ENCODE results near the gene SGMS1.
"Not testable (repeated sequence)": the region's sequence is repeated elsewhere in the genome, so short reads cannot be mapped to it uniquely, and the experiment has no call there.

Gene SGMS1

DNA sequence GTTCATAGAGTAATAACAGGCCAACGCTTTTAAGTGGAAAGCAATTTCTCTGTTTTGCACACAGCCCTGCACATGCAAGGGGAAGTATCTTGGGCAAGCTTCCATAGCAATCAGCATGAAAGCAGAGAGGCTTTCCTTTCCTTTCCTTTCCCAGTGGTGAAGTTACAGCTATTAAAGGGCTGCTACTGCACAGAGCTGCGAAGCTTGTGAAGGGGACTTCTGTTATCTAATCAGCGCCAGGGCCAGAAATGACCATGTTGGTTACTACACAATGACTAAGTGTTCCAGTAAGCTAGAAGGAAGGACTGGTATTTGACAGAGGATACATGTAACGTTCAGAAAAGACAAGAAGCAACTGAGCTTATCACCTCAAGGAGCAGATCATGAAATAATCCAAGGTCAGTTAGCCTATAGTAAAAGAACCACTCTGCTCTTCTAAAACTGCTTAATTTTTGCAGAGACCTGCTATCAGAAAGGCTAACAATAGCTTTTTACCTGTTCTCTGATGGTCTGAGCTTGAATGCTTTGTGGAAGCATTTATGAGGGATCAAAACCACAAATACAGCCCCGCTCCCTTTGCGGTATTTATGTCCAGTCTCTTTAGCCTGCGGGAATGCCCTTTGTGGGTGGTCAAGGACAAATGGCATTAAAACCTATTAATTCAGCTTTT, 45.9 kb downstream of the SGMS1 start:
- peak; percentile 31 for DNase-seq

DNA sequence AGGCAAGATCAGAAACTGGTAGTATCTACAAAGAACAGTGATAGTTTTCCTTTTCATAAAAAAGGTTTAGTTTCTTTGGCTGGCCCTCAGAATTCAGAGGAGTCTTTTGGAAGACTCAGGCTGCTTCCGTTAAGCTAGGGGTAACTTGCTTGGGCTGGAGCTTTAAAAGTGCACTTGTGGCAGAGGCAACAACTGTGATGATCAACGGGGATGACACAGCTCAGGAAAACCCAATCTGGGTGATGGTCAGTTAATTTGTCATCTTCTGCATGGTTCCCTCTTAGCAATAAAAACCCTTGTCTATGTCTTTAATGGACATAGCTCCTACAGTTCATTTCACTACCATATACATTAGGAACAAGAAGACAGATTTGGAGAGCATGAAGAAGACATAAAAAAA, 46.7 kb downstream of the SGMS1 start:
- DNase-seq = no peak

DNA sequence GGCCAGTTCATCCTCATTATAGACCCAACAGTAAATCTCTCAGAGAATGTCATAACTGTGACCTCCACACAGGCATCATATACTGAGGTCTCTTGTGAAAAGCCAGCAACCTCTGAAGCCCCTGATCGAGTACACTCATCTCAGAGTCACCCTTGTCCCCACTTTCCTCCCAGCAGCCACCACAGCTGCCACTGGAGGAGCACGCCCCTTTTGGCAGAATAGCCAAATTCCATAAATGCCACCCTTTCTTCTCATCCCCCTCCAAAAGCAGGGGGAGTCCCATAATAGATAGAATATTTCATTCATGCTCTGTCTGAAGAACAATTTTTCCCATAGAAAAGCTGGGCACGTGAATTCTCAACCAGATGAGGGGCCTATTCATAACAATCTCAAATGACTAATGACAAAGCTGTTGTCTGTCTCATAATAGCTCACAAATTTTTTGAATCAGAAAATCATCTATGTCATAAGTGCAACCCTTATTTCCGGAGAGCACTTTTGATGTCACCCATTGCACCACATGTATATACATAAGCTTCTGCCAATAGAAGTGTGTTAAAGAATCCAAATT, 47.4 kb downstream of the SGMS1 start:
- DNase-seq = peak; percentile 33

DNA sequence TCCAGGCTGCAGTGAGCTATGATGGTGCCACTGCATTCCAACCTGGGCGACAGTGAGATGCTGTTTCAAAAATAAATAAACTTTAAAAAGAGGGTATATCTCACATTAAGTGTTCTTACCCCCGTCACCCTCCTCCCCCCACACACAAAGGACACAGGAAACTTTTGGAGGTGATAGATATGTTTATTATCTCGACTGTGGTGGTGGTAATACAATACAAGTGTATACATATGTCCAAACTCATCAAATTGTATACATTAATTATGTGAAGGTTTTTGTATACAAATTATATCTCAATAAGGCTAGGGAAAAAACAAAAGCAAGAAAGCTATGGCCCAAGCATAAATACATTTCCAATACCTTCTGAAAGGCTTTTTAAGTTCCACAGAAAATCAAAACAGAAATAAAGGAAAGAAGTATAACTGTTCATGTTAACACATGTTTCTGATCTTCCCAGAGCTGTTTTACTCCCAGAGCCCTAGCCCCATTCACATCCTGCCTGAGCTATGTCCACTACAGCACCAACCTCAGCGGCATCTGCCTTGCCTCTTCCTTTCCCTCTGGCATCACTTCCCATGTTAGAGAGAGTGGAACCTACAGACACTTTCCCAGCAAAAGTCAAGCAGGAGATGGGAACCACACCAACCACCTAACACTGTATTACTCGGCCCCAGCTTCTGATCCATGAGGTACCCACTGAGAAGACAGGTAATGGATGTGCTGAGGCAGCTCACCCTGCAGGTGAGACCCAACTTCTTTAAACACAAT, 48.1 kb downstream of the SGMS1 start:
- DNase-seq = no peak

DNA sequence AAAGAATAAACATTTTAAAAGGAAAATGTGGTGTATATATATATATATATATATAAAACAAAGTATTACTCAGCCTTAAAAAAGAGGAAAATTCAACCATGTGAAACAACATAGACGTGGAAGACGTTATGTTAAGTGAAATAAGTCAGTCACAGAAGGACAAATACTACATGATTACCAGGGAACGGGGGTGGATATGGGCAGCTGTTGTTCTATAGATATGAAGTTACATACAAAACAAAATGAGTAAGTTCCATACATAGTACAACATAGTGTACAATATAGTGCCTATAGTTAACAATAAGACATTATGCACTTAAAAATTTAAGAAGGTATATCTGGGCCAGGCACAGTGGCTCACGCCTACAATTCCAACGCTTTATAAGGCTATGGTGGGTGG, 48.8 kb downstream of the SGMS1 start:
- DNase-seq = no peak

DNA sequence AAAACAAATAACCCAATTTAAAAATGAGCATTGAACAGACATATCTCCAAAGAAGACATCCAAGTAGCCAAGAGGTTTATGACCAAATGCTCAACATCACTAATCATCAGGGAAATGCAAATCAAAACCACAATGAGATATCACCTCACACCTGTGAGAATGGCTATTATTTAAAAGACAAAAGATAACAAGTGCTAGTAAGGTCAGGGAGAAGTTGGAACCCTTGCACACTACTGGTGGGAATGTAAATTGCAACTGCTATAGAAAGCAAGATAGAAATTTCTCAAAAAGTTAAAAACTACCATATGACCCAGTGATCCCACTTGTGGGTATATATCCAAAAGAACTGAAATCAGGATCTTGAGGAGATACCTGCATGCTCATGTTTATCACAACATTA, 49.5 kb downstream of the SGMS1 start:
- no peak for DNase-seq

DNA sequence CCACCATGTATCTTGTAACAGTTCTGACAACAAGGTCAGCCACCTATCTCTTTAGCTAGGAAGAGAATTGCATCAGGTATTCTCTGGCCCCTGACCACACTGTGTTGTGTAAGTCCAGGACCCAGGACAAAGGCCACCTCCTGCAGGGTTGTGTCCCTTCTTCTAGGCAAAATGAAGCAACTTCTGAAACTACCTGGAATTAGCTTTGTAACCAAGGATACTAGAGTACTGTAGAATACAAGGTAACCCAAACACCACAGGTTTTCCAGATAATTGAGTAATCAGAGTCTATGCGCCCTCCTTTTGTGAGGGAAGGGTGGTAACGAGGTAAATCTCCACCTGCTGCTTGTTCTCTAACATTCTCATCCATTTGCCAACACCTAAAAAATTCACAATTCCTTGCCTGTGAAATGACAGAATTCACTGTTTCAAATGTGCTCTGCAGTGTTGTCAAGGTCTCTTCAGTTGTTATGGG, 51.7 kb downstream of the SGMS1 start:
- no peak for DNase-seq

DNA sequence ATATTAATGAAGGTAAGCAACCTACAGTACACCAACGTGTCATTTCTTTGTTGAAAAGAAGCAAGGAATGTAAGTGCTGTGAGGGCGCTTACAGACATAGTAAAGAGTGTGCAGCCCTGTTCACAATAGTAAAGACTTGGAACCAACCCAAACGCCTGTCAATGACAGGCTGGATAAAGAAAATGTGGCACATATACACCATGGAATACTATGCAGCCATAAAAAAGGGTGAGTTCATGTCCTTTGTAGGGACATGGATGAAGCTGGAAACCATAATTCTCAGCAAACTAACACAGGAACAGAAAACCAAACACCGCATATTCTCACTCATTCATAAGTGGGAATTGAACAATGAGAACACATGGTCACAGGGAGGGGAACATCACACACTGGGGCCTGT, 55.0 kb downstream of the SGMS1 start:
- not testable (repeated sequence) for DNase-seq

DNA sequence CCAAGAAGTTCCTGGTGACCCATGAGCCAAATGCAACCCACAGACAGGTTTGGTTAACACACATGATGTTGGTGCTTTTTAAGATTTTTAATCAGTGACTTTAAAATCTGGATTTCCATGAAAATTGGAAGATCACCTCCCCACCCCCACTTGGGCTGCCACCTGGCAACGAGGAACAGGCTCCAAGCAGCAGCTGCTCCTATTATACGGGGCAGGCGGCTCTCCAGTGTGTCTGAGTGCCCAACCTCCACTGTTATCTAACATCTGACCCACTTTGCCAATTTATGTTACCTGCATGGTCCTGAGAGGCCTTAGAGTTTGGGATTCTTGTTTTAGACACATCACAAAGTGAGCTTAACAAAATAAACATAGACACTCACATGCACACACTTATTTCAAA, 56.4 kb downstream of the SGMS1 start:
- peak; percentile 23 for DNase-seq

DNA sequence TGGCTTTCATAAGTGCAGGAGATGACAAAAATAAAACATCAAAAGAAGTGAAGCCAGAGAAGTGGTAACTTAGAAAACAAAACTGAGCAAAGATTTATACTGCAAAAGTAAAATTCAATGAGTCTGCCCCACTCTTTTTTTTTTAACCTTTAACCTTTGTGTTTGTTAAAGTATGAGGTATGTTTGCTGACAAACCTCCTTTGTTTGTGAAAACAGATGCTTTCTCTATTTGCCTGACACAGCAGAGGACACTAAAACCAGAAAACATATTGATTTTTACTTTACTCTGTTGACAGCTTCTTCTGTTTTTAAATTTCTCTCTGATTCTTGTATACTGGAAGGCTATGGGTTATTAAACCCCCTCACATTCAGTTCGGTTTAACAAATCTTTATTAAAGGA, 57.6 kb downstream of the SGMS1 start:
- DNase-seq = no peak

DNA sequence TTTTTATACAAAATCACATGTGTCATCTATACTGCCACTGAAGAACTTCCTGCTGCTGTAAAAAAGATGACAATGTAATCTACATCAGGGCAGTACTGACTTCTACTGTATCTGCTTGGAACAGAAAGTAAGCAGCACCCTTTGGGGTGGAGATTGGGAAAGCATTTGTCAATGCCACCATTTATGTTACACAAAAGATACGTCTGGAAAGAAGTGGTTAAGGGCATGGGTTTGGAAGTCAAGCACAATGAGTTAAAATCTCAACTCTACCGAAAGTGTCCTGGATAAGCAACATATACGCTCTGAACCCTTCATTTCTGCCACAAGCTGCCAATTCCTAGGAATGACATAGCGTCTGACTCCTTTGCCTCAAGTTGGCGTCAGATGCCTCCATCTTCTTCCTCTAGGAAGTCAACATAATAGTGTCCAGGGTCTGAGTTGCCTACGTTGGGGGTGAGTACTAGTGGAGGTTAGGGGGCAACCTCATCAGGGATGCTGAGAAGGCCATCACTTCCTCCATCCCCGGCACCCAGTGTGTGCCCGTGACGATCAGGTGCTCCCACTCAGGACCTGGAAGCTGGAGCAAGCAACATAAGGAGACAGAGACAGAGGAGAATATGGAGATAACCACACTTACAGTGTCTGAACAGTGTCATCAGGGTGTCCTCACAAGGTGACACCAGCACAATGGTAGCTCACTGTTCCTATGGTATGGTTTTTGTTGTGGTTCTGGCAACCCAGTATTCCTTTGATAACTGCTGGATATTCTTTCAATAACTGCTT, 58.3 kb downstream of the SGMS1 start:
- DNase-seq = no peak

DNA sequence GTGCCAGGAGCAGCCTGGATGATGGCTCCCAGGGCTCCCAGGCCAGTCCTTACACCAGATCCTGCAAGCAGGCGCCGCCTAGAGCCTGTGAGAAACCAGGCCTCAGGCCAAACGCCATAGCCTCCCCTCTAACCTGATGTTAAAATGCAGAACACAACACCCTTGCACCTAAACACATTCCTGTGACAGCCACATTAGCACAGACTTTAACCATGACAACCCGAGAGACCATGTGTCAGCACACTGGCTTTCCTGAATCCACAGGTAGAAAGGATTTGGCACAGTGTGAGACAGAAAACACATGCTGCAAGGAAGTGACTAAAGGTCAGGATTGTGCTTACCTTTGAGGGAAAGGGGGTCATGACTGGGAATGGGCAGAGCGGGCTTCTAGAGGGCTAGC, 59.9 kb downstream of the SGMS1 start:
- DNase-seq = no peak

DNA sequence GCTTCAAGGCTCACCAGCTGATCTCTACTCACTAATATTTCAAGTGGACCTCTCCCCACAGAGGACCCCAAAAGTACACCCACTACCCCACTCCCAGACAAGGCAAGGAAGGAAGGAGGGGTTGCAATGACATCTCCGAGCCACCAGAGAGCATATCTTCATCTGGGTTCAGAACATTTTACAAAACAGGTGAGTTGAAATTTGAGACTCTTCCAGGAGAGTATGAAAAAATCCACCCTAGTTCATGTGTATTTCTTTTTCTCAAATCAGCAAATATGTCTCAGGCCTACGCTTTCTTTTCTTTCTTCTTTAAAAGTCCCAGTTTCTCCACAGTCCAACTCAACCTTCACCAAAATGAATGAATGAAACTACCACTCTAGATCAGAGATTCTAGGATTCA, 61.9 kb downstream of the SGMS1 start:
- DNase-seq = peak; percentile 13

DNA sequence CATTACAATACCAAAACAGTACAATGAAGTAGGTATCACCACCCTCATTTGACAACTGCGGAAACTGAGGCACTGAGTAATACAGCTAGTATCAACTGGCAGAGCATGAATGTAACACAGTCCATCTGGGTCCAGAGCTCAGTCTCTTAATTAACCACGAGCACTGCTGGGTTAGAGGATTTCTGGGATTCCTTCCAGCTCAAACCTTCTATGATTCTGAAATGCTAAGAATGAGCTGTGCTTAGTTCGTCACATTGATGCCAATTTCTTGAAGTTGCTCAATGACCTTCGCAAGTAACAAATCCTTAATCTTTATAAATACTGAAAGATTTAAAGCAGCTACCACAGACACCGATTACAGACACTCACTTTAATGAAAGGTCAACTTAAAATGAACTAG, 62.5 kb downstream of the SGMS1 start:
- peak; percentile 55 for DNase-seq

DNA sequence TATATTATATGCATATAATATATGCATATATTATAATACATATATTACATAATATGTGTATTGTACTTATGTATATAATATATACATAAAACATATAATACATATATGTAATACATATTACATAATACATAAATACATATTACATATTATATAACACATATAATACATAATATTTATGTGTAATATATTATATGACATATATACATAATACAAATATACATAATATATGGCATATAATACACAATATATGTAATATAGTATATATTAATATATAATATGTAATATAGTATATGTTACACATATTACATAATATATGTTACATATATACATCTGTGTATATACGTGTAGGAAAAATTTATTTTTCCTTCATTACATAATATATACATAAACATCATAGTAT, 63.4 kb downstream of the SGMS1 start:
- no peak for DNase-seq

DNA sequence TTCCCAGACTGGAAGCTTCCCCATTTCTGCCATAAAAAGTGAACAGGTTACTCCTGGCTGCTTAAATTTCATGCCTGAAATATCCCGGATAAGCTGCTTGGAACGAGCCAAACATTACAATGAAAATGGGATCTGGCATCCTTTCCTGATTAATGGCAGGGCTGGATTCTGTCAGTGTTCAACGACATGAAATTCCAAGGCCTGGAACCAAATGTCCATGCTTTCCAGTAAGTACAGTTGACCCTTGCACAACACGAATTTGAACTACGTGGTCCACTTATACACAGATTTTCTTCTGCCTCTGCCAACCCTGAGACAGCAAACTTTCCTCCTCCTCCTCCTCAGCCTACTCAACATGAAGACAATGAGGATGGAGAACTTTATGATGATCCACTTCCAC, 65.4 kb downstream of the SGMS1 start:
- DNase-seq = peak; percentile 28

DNA sequence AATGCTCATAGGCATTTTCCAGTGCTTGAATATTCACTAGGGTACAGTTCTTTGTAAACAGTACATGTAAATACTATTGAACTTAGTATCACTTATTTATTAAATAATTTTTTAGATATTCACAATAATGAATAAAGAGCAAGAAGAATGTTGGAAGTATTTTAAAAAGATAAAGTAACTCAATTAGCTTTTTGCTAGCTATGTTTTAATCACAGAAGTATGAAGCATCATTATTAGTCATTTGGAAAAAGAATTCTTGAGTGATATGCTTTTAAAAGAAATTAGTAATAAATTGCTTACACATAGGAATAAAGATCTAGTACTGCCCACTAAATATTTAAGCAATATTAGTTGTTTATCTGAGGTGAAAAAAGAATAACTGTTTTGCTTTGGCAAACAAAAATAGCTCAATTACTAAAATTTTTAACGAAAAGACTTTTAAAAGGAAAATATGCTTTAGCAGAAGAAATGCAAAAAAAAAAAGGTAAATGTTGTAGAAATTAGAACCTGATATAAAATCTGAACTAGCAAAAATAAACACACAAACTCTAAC, 66.5 kb downstream of the SGMS1 start:
- no peak for DNase-seq

DNA sequence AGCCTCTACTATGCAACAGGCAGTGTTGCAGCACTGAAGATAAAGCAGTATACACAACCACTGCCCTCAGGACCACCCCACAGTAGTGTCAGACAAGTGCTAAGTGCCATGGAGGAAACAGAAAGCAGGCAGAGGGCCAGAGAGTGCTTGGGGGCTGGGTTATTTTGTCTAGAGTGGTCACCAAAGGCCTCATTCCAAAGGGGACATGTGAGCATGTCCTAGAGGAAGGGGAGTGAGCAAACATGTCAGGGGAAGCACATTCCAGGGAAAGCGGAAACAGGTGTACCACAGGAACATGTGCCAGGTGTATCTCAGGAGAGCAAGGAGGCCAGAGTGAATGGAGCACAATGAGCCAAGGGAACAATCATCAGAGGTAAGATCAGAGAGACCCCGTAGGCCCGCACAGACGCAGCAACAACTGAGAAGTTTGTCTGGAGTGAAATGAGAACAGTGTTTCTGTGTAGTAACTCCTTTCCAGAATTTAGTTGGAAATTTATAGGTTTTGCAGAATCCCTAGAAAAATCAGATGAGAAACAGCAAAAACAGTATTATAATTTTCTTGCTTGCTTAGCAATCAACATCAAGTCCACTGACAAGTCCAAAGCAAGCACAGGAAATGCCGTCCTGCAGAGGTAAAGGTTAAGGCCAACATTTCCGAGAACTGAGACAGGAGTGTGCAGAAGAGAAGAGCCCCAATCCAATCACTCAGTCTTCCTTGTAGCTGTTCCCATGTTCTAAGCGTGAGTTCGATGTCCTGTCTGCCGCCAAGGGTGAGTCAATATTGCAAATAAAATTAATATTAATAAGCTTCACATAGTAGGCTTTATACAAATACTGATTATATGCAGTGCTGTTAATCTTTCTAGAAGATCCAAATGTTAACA, 67.3 kb downstream of the SGMS1 start:
- DNase-seq = no peak

DNA sequence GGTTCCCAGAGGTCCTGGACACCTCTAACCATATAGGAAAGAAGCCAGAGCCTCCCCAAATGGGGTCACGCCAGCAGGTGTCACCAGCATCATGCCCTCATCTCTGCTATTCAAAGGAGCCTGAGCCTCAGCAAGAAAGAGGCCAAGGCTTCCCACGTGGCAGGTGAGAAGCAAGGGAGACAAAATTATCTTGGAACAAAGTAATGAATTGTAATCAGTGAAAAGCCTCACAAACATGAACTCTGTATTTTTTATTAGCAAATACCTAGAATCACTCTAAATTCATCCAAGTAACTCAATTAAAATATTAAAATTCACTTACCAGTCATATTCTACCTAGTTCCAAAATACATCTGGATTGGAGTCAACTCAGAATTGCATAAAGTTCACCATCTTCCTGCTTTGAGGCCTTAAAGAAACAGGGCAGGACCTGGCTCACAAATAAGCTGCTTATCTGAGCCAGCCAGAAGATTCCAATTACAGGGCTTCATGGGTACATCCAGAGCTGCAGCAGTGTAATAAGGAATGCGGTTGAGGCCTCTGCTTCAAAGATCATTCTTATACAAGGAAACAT, 68.7 kb downstream of the SGMS1 start:
- peak; percentile 45 for DNase-seq

DNA sequence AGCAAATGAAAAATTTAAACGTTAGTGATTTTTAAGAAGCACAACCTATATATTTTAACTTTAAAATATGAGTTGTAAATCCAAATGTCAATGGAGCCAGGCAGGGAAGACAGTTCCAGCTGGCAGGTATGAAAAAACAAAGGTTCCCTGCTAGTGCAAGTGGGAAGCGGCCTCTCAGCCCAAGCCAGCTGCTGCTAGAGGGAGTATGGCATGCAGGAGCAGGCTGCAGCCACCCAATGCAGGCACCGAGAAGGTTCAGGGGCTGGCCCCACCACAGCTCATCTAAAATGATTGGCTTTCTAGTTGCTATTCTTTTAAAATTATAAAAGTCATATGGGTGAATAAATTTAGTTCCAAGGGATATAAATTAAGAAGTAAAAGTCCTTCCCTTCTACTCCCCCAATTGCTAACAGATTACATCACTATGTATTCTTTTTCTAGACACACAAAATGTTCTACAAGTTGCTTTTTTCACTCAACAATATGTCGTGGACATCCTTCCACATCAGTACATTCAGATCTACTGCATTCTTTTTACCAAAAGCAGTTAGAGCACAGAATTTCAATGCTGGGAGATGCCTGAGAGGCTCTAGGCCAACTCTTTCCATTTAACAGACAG, 69.3 kb downstream of the SGMS1 start:
- no peak for DNase-seq

All from eye (tissue), 1 donor.